ENCODE results near the gene RTN4.

RTN4 gene

DNA sequence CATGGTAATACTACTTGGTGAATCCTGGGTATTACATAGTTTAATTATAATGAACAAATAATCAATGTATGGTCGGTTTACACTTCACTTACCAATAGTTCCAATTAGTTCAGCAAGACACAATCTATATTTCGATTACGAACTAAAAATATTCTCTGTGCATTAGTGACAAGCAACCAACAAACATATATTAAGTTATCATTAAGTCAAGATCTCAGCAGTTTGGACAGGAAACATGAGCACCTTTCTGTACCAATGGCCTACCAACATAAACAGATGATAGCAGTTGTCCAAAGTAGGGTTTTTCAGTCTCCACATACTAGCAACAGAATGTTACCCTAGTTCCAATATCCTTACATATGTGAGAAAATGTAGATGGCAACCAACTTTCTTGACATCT is 32.8 kb downstream of the RTN4 start:
- TF ChIP-seq, protein P1, sequence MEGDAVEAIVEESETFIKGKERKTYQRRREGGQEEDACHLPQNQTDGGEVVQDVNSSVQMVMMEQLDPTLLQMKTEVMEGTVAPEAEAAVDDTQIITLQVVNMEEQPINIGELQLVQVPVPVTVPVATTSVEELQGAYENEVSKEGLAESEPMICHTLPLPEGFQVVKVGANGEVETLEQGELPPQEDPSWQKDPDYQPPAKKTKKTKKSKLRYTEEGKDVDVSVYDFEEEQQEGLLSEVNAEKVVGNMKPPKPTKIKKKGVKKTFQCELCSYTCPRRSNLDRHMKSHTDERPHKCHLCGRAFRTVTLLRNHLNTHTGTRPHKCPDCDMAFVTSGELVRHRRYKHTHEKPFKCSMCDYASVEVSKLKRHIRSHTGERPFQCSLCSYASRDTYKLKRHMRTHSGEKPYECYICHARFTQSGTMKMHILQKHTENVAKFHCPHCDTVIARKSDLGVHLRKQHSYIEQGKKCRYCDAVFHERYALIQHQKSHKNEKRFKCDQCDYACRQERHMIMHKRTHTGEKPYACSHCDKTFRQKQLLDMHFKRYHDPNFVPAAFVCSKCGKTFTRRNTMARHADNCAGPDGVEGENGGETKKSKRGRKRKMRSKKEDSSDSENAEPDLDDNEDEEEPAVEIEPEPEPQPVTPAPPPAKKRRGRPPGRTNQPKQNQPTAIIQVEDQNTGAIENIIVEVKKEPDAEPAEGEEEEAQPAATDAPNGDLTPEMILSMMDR (conservative IDR thresholded peaks at IDR 0.05; ENCODE audit: low read depth, low read length) = no peak
- DNase-seq (ENCODE audit: low read depth) = no peak
- no peak overlapping the region for H3K4me3 ChIP-seq (ENCODE audit: low read depth, low read length)

DNA sequence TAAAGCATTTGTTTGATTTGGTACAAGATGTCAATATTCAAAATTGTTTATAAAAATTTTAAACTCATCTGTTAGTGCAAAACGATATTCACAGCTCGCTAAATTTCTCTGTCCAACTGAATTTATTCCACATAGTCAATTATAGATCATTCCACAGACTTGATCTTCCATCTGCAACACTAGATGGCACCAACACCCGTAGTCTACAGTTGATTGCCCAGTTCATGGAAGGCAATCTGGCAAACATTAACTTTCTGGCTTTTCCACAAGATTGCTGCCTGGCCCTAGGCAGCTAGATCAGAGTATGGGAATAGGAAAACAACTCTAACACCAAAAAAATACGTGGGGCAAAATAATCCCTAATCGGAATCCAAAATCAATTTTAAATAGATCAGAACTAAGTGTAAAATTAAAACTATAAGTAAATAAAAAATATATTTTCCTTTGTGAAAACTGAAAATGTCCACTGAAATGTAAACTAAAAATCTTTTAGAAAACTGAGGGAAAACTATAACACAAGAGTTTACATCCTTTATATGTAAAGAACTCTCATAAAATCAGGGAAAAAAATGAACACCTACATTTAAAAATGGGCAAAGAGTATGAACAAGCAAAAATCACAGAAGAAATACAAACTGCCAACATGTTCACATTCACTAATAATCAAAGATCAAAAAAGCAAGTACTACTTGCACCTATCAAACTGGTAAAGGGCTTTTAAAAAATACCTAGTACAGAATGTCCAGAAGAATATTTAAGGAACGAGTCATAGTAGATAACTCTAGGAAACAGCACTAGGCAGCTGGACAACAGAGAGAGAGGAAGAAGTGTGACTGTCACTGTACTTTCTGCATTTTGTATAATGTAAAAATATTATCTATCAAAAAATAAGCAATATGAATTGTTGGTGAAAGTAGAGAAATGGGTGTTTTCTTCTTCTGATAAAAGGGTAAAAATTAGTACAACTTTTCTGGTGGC is 35.0 kb downstream of the RTN4 start:
- TF ChIP-seq, protein P1 (conservative IDR thresholded peaks at IDR 0.05; ENCODE audit: low read depth, low read length) = peak; percentile 72
- no peak overlapping the region for H3K4me3 ChIP-seq (ENCODE audit: low read depth, low read length)
- peak; percentile 80 for DNase-seq (ENCODE audit: low read depth)

DNA sequence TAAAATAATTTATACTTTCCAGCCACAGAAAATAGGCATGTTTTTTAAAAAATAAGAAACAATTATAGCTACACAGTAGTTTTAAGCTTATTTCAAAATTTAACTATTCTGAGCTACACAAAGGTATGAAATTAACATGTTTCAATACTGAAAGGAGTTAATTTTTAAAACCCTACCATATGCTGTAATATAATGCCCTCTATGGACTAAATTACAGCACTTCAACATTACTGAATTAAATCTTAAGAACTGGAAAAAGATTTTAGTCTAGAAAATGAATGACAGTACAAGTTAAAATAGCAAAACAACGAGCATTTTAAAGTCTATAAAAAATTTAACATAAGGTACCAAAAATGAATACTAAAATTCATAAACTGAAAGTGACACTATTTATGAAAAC is 36.3 kb downstream of the RTN4 start:
- no peak overlapping the region for H3K4me3 ChIP-seq (ENCODE audit: low read depth, low read length)
- no peak for DNase-seq (ENCODE audit: low read depth)
- TF ChIP-seq, protein P1 (conservative IDR thresholded peaks at IDR 0.05; ENCODE audit: low read depth, low read length) = no peak

DNA sequence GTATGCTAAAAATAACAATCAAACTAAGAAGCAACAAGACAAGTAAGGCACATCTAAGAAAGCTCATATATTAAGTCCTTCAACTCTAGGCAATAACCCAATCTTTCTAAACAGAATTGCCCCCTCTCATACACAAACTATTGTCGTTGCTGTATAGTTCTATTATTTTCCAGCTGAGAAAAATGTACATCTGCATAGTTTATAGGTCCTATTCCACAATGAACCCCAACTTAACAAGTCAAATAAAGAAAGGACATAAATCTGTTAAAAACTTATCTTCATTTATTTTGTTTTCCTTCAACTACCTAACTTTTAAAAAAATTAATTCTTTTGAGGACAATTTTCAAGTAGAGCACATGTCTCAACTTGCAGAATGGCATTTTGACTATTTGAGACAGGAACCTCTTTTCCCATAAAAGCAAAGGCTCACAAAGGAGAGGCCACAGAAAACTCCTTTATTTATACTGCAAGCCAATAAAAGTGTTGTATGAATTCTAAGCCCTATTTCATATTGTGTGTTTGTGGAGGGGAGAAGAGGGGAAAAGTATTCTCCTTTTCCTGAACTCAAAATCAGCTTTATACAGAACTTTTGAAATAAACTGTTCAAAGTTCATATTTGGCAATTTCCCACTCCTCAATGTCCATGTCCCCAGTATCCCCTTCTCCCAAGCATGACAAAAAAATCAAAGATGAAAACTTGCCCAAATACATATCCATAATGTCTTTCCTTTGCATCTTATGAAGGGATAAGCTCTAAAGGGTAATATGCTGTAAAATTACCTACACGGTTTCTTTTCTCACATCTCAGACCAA is 37.4 kb downstream of the RTN4 start:
- DNase-seq (ENCODE audit: low read depth) = no peak
- no peak overlapping the region for H3K4me3 ChIP-seq (ENCODE audit: low read depth, low read length)
- TF ChIP-seq, protein P1 (conservative IDR thresholded peaks at IDR 0.05; ENCODE audit: low read depth, low read length) = no peak

DNA sequence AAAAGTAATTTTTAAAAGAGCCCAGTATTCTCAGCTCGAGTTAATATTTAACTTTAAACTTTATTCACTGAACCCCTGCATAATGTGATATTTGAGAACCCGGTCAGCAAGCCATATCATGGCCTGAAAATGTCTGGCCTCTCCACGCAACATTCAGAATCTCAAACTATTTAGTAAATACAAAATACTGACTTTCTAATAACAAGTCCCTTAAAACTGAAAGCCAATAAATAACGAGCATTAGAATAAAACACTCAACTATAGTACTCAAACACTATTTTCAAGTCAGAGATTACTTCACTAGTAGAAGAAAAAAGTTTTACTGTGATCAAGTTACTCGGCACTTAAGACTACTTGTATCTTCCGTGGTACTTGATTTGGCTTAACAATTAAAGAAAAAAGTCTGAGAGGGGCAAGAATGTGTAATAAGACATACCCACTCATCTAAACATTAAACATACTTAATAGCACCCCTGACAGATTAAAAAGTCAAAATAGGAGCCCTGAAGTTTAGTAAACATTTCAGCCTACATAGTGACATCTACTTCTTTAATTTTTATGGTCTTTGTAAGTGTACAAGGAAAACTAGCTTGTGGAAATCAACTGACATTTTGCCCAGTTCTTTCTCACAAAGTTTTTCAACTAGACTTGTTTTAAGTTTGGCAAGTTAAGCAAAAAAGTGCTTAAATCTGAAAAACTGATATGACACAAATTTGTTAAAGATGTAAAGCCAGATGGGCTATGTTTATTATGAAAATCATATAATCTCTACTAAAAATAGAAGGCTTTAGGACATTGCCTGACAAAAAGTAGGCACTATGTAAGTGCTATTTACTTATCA is 38.2 kb downstream of the RTN4 start:
- TF ChIP-seq, protein P1 (conservative IDR thresholded peaks at IDR 0.05; ENCODE audit: low read depth, low read length) = no peak
- DNase-seq (ENCODE audit: low read depth) = no peak
- H3K4me3 ChIP-seq (ENCODE audit: low read depth, low read length) = no peak overlapping the region

DNA sequence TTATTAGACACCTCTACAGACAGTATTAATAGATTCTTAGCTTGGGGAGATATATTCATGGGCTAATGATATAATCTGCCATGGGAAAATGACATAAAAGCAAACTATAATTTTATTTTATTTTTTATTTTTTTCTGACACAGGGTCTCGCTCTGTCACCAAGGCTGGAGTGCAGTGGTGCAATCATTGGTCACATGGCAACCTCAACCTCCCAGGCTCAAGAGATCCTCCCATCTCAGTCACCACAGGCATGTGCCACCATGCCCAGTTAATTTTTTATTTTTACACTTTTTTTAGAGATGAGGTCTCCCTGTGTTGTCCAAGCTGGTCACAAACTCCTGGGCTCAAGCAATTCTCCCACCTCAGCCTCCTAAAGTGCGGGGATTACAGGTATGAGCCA is 39.3 kb downstream of the RTN4 start:
- H3K4me3 ChIP-seq (ENCODE audit: low read depth, low read length) = no peak overlapping the region
- DNase-seq (ENCODE audit: low read depth) = peak; percentile 47
- TF ChIP-seq, protein P1 (conservative IDR thresholded peaks at IDR 0.05; ENCODE audit: low read depth, low read length) = no peak
